ENCODE results near the gene SHMT1.
"Not testable (repeated sequence)": the region's sequence is repeated elsewhere in the genome, so short reads cannot be mapped to it uniquely, and the experiment has no call there.

SHMT1 gene

GRCh38 chr17:18363101-18364049 lies at the start of gene SHMT1:
SHMT1 (minus strand) TSS chr17:18363550; CDS start chr17:18355981, 7,569 bp downstream.
- ATAC-seq (peak; percentile 100), DNase-seq (peak; percentile 90 to 94)
- peak within 1 kb of the TSS; percentile 93 to 97 for H3K4me3 Mint-ChIP-seq
- peaks cover 26% of the 10 kb centered on the region for H3K4me1 Mint-ChIP-seq
- peak within 1 kb of the TSS; percentile 93 to 97 for H3K27ac Mint-ChIP-seq
- H3K27me3 Mint-ChIP-seq: no peaks in the 10 kb centered on the region
- no peaks in the 10 kb centered on the region for H3K9me3 Mint-ChIP-seq

GRCh38 chr17:18412001-18412538 lies 48.7 kb upstream of the SHMT1 start:
- peak overlapping the region in 1 of 2 donors; percentile 87 for H3K4me3 Mint-ChIP-seq
- H3K27me3 Mint-ChIP-seq, H3K27ac Mint-ChIP-seq, DNase-seq, H3K9me3 Mint-ChIP-seq: not testable (repeated sequence)
- ATAC-seq: peak; percentile 98
- H3K4me1 Mint-ChIP-seq: peaks cover 34% of the 10 kb centered on the region

DNA sequence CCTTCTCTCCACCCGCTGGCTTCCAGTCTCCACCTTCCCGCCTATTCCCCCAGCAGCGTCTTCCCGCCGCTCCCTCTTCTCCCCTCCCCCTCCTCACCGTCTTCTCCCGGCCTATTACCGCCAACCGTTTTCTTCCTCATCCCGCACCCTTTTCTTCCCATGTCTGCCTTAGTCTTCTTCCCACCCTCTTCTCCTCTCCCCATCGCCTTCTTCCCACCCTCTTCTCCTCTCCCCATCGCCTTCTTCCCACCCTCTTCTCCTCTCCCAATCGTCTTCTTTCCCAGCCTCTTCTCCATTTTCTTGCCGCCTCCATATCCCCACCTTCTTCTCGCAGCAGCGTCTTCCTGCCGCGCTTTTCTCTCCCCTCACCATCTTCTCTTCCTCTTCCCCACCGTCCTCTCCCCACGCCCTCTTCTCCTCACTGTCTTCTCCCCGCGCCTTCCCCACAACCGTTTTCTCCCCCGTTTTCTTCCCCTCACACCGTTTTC lies 48.1 kb upstream of the SHMT1 start:
- H3K27ac Mint-ChIP-seq: peak overlapping the region; percentile 93 to 97
- ATAC-seq (peak; percentile 66), DNase-seq (peak; percentile 22 to 32)
- not testable (repeated sequence) for H3K27me3 Mint-ChIP-seq, H3K9me3 Mint-ChIP-seq
- H3K4me1 Mint-ChIP-seq: peaks cover 34% of the 10 kb centered on the region
- H3K4me3 Mint-ChIP-seq: peak overlapping the region; percentile 87 to 99

DNA sequence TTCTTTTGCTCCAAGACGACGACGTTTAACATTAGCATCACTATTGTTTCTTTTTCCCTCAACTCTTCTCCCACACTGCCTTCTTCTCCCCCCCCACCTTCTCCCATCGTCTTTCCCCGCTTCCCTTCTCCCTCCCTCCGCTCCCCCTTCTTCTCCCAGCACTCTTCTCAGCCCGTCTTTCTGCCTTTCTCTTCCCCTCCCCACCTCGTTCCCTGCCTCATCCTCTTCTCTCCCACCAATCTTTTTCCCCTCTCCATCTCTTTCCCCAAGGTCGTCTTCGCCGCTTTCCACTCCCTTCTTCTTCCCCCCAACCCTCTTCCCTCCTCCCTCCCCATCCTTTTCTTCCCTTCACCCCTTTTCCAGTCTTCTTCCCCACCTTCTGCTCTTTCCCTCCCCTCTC lies 47.4 kb upstream of the SHMT1 start:
- H3K9me3 Mint-ChIP-seq, H3K27me3 Mint-ChIP-seq, ATAC-seq: not testable (repeated sequence)

GRCh38 chr17:18409321-18409720 lies 46.0 kb upstream of the SHMT1 start:
- not testable (repeated sequence) for H3K4me3 Mint-ChIP-seq, ATAC-seq, H3K9me3 Mint-ChIP-seq

More for the DNA sequence above, 47.4 kb upstream of the SHMT1 start:
- not testable (repeated sequence) for DNase-seq
- Mint-ChIP-seq H3K4me3 (peak overlapping the region; percentile 81 to 99), H3K4me1 (peaks cover 34% of the 10 kb centered on the region), H3K27ac (peak overlapping the region; percentile 63 to 91)

GRCh38 chr17:18408906-18409305 lies 45.6 kb upstream of the SHMT1 start:
- H3K4me1 Mint-ChIP-seq: peaks cover 34% of the 10 kb centered on the region
- H3K9me3 Mint-ChIP-seq, ATAC-seq, H3K4me3 Mint-ChIP-seq, DNase-seq, H3K27me3 Mint-ChIP-seq, H3K27ac Mint-ChIP-seq: not testable (repeated sequence)

More at GRCh38 chr17:18409321-18409720, 46.0 kb upstream of the SHMT1 start:
- H3K4me1 Mint-ChIP-seq: peaks cover 34% of the 10 kb centered on the region
- H3K27ac Mint-ChIP-seq, H3K27me3 Mint-ChIP-seq, DNase-seq: not testable (repeated sequence)

- ATAC-seq, H3K4me3 Mint-ChIP-seq, DNase-seq, H3K27me3 Mint-ChIP-seq, H3K9me3 Mint-ChIP-seq, H3K27ac Mint-ChIP-seq, H3K4me1 Mint-ChIP-seq: not testable (repeated sequence)
Observed at GRCh38 chr17:18403604-18404003, 40.3 kb upstream of the SHMT1 start.

DNA sequence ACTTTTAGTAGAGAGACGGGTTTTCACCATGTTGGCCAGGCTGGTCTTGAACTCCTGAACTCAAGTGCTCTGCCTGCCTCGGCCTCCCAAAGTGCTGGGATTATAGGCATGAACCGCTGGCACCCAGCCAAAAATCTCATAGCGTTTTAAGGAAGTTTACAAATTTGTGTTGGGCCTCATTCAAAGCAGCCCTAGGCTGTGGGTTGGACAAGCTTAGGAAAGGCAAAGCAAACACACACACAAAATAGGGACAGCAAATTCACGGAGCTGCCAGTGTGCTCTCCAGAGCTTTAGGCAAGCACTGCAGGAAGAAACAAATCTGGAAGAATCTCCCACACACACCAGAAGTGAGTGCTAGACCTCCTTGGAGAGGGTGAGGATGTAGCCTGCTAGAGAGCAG lies 39.8 kb upstream of the SHMT1 start:
- not testable (repeated sequence) for ATAC-seq, H3K27ac Mint-ChIP-seq, H3K27me3 Mint-ChIP-seq

DNA sequence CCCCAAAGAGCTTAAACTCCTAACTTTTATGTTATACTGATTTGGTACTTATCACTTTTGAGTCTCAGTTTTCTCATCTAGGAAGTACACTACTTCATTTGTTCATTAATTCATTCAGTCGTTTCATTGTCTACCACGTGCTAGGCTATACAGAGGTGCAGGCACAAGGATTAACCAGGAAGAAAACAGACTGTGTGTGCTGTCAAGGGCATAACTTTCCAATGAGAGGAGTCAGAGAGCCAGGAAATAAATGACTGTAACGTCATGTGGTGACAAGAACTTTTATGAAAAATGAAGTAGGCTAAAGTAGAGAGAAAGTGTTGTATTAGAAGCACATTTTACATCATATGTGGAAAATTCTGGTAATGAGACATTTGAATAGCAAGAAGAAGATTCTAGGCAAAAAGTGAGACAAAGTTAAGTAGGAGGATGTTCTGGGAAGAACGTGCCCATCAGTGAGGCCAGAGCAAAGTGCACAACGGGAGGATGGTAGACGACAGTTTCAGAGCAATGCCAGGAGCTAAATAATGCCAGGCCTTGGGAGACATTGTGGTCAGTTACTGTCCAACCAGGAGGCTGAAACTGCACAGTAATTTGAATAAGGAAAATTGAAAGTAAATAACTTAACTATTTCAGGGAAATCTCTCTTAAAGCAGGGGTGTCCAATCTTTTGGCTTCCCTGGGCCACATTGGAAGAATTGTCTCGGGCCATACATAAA lies 38.7 kb upstream of the SHMT1 start:
- not testable (repeated sequence) for ATAC-seq, H3K9me3 Mint-ChIP-seq, H3K27me3 Mint-ChIP-seq, DNase-seq, H3K27ac Mint-ChIP-seq, H3K4me1 Mint-ChIP-seq, H3K4me3 Mint-ChIP-seq

More for the DNA sequence above, 39.8 kb upstream of the SHMT1 start:
- DNase-seq, H3K9me3 Mint-ChIP-seq, H3K4me1 Mint-ChIP-seq, H3K4me3 Mint-ChIP-seq: not testable (repeated sequence)

GRCh38 chr17:18388728-18389127 lies 25.4 kb upstream of the SHMT1 start:
- not testable (repeated sequence) for H3K4me1 Mint-ChIP-seq, DNase-seq, H3K4me3 Mint-ChIP-seq, H3K27ac Mint-ChIP-seq, H3K9me3 Mint-ChIP-seq, H3K27me3 Mint-ChIP-seq
- ATAC-seq: peak; percentile 76

DNA sequence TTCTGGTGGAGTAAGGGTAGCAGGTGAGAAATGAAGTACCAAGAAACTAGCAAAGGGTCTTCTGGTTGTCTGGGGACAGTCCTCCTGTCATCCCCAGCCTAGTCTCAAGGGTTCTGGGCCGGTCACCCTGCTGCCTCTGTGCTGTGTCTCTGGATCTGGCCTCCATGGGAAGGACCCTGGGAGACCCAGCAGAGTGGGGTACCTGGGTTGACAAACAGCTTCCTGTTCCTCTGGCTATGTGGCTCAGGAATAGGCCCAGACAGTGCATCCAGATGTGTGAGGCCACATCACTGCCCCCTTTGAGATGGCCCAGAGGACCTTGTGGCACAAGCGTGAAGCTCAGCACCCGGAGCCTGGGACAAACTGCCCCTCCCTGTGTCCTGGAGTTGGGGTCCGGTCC lies 24.9 kb upstream of the SHMT1 start:
- not testable (repeated sequence) for H3K27ac Mint-ChIP-seq, H3K4me3 Mint-ChIP-seq, H3K27me3 Mint-ChIP-seq, DNase-seq, ATAC-seq, H3K4me1 Mint-ChIP-seq, H3K9me3 Mint-ChIP-seq

DNA sequence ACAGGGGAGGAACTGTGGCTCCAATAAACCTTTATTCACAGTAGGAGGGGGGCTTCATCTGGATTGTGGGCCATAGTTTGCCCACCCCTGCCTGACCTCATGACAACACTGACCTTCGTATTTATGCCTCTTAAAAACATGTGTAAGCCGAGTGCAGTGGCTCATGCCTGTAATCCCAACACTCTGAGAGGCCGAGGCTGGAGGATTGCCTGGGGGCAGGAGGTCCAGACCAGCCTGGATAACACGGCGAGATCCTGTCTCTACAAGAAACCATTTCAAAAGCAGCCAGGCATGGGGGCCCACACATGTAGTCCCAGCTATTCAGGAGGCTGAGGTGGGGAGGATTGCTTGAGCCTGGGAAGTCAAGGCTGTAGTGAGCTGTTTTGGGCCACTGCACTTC lies 24.2 kb upstream of the SHMT1 start:
- peaks cover 11% of the 10 kb centered on the region for H3K4me1 Mint-ChIP-seq
- not testable (repeated sequence) for ATAC-seq, H3K4me3 Mint-ChIP-seq, H3K27me3 Mint-ChIP-seq, DNase-seq, H3K27ac Mint-ChIP-seq, H3K9me3 Mint-ChIP-seq

- Mint-ChIP-seq H3K4me1 (peaks cover 22% of the 10 kb centered on the region), H3K27me3 (peaks cover 15% of the 10 kb centered on the region)
- H3K27ac Mint-ChIP-seq, ATAC-seq, H3K4me3 Mint-ChIP-seq, DNase-seq, H3K9me3 Mint-ChIP-seq: not testable (repeated sequence)
Observed at GRCh38 chr17:18384271-18384670, 20.9 kb upstream of the SHMT1 start.

DNA sequence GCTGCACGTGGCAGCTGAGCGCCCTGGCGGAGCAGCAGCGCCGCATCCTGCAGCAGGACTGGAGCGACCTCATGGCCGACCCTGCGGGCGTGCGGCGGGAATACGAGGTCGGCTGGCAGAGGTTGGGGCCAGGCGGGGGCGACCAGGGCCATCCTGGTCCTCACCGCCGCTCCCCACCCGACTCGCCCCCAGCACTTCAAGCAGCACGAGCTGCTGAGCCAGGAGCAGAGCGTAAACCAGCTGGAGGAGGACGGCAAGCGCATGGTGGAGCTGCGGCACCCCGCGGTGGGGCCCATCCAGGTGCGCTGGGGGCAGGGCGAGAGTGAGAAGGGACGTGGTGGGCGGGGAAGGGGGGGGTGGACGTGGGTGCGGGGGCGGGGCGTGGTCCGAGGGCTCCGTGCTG lies 19.7 kb upstream of the SHMT1 start:
- not testable (repeated sequence) for H3K9me3 Mint-ChIP-seq, H3K27ac Mint-ChIP-seq
- Mint-ChIP-seq H3K27me3 (peaks cover 15% of the 10 kb centered on the region), H3K4me1 (peaks cover 22% of the 10 kb centered on the region), H3K4me3 (peak overlapping the region in 1 of 2 donors; percentile 62)
- ATAC-seq (peak; percentile 78), DNase-seq (peak; percentile 34)

DNA sequence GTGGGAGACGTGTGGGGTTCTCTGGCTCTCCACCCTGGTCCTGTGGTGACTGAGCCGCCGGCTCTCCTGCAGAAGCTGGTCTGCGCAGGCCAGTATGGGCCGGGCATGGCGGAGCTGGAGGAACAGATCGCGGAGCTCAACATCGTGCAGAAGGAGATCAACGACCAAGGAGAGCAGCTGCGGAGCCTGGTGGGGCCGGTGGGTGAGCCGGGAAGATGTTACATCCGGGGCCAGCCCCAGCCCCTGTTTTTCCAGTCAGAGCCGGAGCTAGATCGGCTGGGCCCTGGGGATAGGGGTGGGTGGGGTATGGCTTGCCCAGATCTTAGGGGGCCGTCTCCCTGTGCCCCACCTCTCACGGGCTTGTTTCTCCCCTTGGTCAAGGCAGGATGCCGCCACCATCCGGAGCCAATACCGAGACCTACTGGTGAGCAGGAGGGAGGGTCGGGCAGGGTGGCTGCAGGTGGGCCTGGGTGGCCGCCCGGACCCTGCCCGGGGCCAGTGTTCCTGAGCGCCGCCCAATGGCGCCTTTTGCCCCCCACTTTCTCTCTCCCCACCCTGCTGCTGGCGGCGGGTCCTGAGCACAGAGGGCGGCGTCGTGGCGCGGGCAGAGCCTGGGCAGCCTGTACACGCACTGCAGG lies 19.2 kb upstream of the SHMT1 start:
- Mint-ChIP-seq H3K4me1 (peaks cover 26% of the 10 kb centered on the region), H3K4me3 (peak overlapping the region in 1 of 2 donors; percentile 62), H3K9me3 (no peaks in the 10 kb centered on the region), H3K27me3 (peaks cover 15% of the 10 kb centered on the region), H3K27ac (no peak overlapping the region)
- DNase-seq (peak in 1 of 2 donors; percentile 7), ATAC-seq (no peak)

Data from stimulated activated naive CD8-positive, alpha-beta T cell treated with anti-CD3 and anti-CD28 coated beads, Interleukin-15, amount 100 ng/mL, for 72 hours (primary cell).